HG02763 (cell line): ENCODE results near the gene EGR2.

Experiments
- ATAC-seq: cut with Tn5 transposase; IDR thresholded peaks from one replicate; pipeline ENCODE4 v1.9.1; 2021; ENCODE audit warnings: mild to moderate bottlenecking, moderate library complexity; ENCODE audit not compliant: unreplicated experiment

Gene EGR2

GRCh38 chr10:62816331-62817120, at the start of gene EGR2:
Gene EGR2 (minus strand): TSS chr10:62816366. CDS start chr10:62816029, 337 bp downstream.
- ATAC-seq = peak; percentile 70

GRCh38 chr10:62862447-62862846, 46.3 kb upstream of the EGR2 start:
- no peak for ATAC-seq

- ATAC-seq = no peak
Observed at GRCh38 chr10:62861507-62861906, 45.3 kb upstream of the EGR2 start.

- no peak for ATAC-seq
Observed at GRCh38 chr10:62860946-62861345, 44.8 kb upstream of the EGR2 start.

- ATAC-seq = no peak
Observed at GRCh38 chr10:62858364-62858763, 42.2 kb upstream of the EGR2 start.

GRCh38 chr10:62856021-62856420, 39.9 kb upstream of the EGR2 start:
- ATAC-seq = no peak

GRCh38 chr10:62853710-62854109, 37.5 kb upstream of the EGR2 start:
- ATAC-seq = no peak

GRCh38 chr10:62852961-62853702, 37.0 kb upstream of the EGR2 start:
- ATAC-seq = peak; percentile 65

GRCh38 chr10:62851442-62851841, 35.3 kb upstream of the EGR2 start:
- no peak for ATAC-seq

- no peak for ATAC-seq
Observed at GRCh38 chr10:62850646-62851045, 34.5 kb upstream of the EGR2 start.

- ATAC-seq = no peak
Observed at GRCh38 chr10:62847433-62847832, 31.3 kb upstream of the EGR2 start.

- no peak for ATAC-seq
Observed at GRCh38 chr10:62844280-62845011, 28.3 kb upstream of the EGR2 start.

- ATAC-seq = no peak
Observed at GRCh38 chr10:62843600-62843999, 27.4 kb upstream of the EGR2 start.

GRCh38 chr10:62842983-62843382, 26.8 kb upstream of the EGR2 start:
- peak; percentile 44 for ATAC-seq

GRCh38 chr10:62839590-62839989, 23.4 kb upstream of the EGR2 start:
- no peak for ATAC-seq

GRCh38 chr10:62831346-62831745, 15.2 kb upstream of the EGR2 start:
- no peak for ATAC-seq

GRCh38 chr10:62830679-62831078, 14.5 kb upstream of the EGR2 start:
- ATAC-seq = no peak

- no peak for ATAC-seq
Observed at GRCh38 chr10:62829622-62830021, 13.5 kb upstream of the EGR2 start.

- no peak for ATAC-seq
Observed at GRCh38 chr10:62826273-62826672, 10.1 kb upstream of the EGR2 start.

- no peak for ATAC-seq
Observed at GRCh38 chr10:62820586-62820985, 4.4 kb upstream of the EGR2 start.

GRCh38 chr10:62819141-62819920, 3.2 kb upstream of the EGR2 start:
- no peak for ATAC-seq
